Measurements from ENCODE around the gene AARS2.

Gene AARS2

DNA sequence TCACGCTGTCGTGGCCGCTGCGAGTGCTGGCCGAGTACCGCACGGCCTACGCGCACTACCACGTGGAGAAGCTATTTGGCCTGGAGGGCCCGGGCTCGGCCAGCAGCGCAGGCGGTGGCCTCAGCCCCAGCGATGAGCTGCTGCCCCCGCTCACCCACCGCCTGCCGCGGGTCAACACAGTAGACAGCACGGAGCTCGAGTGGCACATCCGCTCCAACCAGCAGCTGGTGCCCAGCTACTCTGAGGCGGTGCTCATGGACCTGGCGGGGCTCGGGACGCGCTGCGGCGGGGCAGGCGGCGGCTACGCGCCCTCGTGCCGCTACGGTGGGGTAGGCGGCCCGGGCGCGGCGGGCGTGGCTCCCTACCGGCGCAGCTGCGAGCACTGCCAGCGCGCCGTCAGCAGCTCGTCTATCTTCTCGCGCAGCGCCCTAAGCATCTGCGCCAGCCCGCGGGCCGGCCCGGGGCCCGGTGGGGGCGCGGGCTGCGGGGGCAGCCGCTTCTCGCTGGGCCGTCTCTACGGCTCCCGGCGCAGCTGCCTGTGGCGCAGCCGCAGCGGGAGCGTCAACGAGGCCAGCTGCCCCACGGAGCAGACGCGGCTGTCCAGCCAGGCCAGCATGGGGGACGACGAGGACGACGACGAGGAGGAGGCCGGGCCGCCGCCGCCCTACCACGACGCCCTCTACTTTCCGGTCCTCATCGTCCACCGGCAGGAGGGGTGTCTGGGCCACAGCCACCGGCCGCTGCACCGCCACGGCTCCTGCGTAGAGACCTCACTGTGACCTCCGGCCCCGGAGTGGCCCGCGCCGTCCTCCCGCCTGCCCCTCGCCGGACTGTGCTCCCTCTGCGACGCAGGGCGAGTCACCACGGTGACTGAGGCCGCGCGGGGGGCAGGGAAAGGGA, 37.1 kb downstream of the AARS2 start:
- peak; percentile 39 for DNase-seq (ENCODE audit: low read depth)

DNA sequence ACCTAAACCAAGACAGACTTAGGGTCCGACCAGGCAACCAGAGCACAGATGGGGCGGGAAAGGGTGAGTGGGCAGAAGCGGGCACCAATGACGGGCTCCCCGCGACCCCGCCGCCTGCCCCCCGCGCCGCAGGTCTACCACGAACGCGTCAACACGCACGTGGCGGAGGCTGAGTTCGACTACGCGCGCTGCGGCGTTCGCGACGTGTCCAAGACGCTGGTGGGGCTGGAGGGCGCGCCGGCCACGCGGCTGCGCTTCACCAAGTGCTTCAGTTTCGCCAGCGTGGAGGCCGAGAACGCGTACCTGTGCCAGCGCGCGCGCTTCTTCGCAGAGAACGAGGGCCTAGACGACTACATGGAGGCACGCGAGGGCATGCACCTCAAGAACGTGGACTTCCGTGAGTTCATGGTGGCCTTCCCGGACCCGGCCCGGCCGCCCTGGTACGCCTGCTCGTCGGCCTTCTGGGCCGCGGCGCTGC, 37.8 kb downstream of the AARS2 start:
- DNase-seq (ENCODE audit: low read depth) = no peak
- H3K4me3 ChIP-seq (ENCODE audit: low read length) = no peak overlapping the region
- TF ChIP-seq, protein P1, sequence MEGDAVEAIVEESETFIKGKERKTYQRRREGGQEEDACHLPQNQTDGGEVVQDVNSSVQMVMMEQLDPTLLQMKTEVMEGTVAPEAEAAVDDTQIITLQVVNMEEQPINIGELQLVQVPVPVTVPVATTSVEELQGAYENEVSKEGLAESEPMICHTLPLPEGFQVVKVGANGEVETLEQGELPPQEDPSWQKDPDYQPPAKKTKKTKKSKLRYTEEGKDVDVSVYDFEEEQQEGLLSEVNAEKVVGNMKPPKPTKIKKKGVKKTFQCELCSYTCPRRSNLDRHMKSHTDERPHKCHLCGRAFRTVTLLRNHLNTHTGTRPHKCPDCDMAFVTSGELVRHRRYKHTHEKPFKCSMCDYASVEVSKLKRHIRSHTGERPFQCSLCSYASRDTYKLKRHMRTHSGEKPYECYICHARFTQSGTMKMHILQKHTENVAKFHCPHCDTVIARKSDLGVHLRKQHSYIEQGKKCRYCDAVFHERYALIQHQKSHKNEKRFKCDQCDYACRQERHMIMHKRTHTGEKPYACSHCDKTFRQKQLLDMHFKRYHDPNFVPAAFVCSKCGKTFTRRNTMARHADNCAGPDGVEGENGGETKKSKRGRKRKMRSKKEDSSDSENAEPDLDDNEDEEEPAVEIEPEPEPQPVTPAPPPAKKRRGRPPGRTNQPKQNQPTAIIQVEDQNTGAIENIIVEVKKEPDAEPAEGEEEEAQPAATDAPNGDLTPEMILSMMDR (IDR thresholded peaks at IDR 0.05; ENCODE audit: insufficient read depth, low read depth, low read length, missing control alignments) = no peak

More for the DNA sequence above, 37.1 kb downstream of the AARS2 start:
- no peak overlapping the region for H3K4me3 ChIP-seq (ENCODE audit: low read length)
- TF ChIP-seq, protein P1 (IDR thresholded peaks at IDR 0.05; ENCODE audit: insufficient read depth, low read depth, low read length, missing control alignments) = no peak

DNA sequence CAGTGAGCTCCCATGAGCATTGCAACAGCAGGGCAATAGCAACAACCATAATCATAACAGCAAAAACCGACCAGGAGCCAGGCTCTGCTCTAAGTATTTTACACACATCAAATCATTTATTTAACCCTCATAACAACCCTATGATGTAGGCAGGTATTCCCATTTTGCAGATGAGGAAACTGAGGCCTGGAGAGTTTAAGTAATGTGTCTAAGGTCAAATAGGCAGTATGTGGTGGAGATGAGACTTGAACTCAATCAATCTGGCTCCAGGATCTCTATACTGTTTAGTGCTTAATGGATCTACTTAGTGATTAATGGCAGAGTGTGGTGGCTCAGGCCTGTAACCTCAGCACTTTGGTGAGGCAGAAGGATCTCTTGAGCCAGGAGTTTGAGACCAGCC, 39.5 kb downstream of the AARS2 start:
- DNase-seq (ENCODE audit: low read depth) = no peak
- TF ChIP-seq, protein P1 (IDR thresholded peaks at IDR 0.05; ENCODE audit: insufficient read depth, low read depth, low read length, missing control alignments) = no peak
- H3K4me3 ChIP-seq (ENCODE audit: low read length) = no peak overlapping the region

DNA sequence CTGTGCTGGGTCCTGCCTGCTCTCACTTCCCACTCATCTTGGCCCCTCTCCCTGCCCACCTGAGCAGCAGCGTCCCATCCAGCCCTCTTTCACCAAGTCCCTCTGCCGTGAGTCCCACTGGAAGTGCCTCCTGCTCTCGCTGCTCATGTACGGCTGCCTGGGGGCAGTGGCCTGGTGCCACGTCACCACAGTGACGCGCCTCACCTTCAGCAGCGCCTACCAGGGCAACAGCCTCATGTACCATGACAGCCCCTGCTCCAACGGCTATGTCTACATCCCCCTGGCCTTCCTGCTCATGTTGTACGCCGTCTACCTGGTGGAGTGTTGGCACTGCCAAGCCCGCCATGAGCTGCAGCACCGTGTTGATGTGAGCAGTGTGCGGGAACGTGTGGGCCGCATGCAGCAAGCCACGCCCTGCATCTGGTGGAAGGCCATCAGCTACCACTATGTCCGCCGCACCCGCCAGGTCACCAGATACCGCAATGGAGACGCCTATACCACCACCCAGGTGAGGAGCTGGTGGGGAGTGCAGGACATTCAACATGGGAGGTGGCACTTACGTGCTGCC, 40.1 kb downstream of the AARS2 start:
- TF ChIP-seq, protein P1 (IDR thresholded peaks at IDR 0.05; ENCODE audit: insufficient read depth, low read depth, low read length, missing control alignments) = no peak
- no peak overlapping the region for H3K4me3 ChIP-seq (ENCODE audit: low read length)
- no peak for DNase-seq (ENCODE audit: low read depth)

DNA sequence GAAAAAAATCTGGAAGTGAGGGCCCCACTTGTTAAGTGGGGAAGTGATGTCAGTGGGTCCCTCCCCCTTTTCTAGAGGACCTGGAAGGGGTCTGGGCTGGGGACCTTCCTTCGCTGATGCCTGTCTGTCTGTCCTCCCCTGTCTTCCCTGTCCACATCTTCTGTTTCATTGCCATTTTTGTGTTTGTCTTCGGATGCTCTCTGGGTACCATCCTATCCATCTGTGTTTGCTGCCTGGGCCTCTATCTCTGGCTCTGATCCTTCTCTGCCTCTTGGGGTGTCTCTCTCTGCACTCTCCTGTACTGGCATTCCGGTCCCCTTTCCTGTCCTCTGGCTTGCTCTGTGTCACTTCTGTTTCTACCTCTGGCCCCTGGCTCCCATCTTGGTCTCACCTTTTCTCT, 40.6 kb downstream of the AARS2 start:
- TF ChIP-seq, protein P1 (IDR thresholded peaks at IDR 0.05; ENCODE audit: insufficient read depth, low read depth, low read length, missing control alignments) = no peak
- no peak for DNase-seq (ENCODE audit: low read depth)
- no peak overlapping the region for H3K4me3 ChIP-seq (ENCODE audit: low read length)

DNA sequence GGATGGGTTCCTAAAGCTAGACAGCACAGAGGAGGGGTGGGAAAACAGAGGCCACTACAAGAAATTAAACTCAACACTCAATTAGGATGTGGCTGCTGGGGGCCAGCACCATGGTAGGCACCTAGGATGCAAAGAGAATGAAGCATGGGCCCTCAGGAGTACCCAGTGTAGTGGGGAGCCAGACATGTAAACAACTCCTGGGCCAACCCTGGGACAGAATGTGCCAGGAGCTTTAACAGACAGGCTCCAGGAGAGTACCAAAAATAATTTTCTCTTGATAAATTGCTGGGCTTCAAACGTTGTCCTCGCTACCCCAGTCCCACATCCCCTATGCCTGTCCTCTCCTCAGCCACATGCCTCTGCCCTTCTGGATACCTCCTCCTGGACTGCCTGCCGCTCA, 41.2 kb downstream of the AARS2 start:
- TF ChIP-seq, protein P1 (IDR thresholded peaks at IDR 0.05; ENCODE audit: insufficient read depth, low read depth, low read length, missing control alignments) = no peak
- H3K4me3 ChIP-seq (ENCODE audit: low read length) = no peak overlapping the region

More for the DNA sequence above, 41.2 kb downstream of the AARS2 start:
- no peak for DNase-seq (ENCODE audit: low read depth)

Data from epithelial cell of esophagus (primary cell).